ENCODE results near the gene CDK3. TPM values are rescaled to one million over a fixed set of nuclear protein-coding genes. Genes with fewer than 3 reads are reported as not detected.

CDK3 gene
- total RNA-seq, 1 experiment from 2014 or later: 11.7 TPM

GRCh38 chr17:76048711-76049110 is 48.1 kb downstream of the CDK3 start:
- H3K36me3 Mint-ChIP-seq (ENCODE audit: insufficient read depth in 1 of 3, low read depth in 3 of 3): peaks cover 51 to 82% (median 77%) of the 10 kb centered on the region in 3 experiments
- WGBS (ENCODE audit: extremely low coverage, insufficient read length, low lambda C conversion rate): no CpG with 5 or more reads among the region's 9 CpGs

More at GRCh38 chr17:76048711-76049110, 48.1 kb downstream of the CDK3 start:
- Histone ChIP-seq H3K79me1 (ENCODE audit: insufficient read depth, low read depth, low read length, poor library complexity, severe bottlenecking) (no peaks in the 10 kb centered on the region), H4K91ac (ENCODE audit: insufficient read length, low read depth, low read length) (no peak overlapping the region), H4K8ac (replicated peaks; ENCODE audit: insufficient read length, low read depth, low read length) (no peak overlapping the region), H3K79me2 (ENCODE audit: insufficient read depth, low read length) (no peaks in the 10 kb centered on the region), H3K9ac (ENCODE audit: extremely low read depth, insufficient read length, low read length) (no peak overlapping the region), H2BK15ac (ENCODE audit: low read depth, low read length) (no peak overlapping the region), H3K23ac (ENCODE audit: insufficient read length, low read depth, low read length) (no peak overlapping the region), H2BK5ac (ENCODE audit: insufficient read length, low read length) (no peak overlapping the region), H3K23me2 (ENCODE audit: insufficient read length, low read depth, low read length, poor library complexity, severe bottlenecking) (no peaks in the 10 kb centered on the region), H3K27me3 (ENCODE audit: insufficient read depth, low read length) (no peaks in the 10 kb centered on the region), H3K27ac (ENCODE audit: insufficient read length, low read depth, low read length) (no peak overlapping the region), H3K56ac (ENCODE audit: insufficient read length, low read depth, low read length) (no peak overlapping the region), H3K14ac (ENCODE audit: insufficient read depth, low read length) (no peak overlapping the region), H4K5ac (ENCODE audit: insufficient read length, low read depth, low read length) (no peak overlapping the region), H3K18ac (ENCODE audit: insufficient read length, low read depth, low read length) (no peak overlapping the region), H4K20me1 (ENCODE audit: control insufficient read depth, insufficient read depth, insufficient read length) (no peaks in the 10 kb centered on the region), H2AK5ac (ENCODE audit: insufficient read length, low read length) (no peak overlapping the region), H3T11ph (ENCODE audit: low read length) (no peak overlapping the region), H3K4me1 (ENCODE audit: insufficient read depth, low read length) (no peaks in the 10 kb centered on the region), H3K9me3 (ENCODE audit: control insufficient read depth, low read depth, low read length) (no peaks in the 10 kb centered on the region), H3K4ac (ENCODE audit: low read depth, low read length) (no peak overlapping the region), H3K4me2 (ENCODE audit: insufficient read depth, insufficient read length, low read length) (no peak overlapping the region), H2BK12ac (ENCODE audit: insufficient read length, low read depth, low read length) (no peak overlapping the region), H2AFZ (ENCODE audit: low read length) (no peak overlapping the region), H2BK120ac (ENCODE audit: low read depth, low read length, poor library complexity, severe bottlenecking) (no peak overlapping the region), H2BK20ac (ENCODE audit: low read depth, low read length, poor library complexity, severe bottlenecking) (no peak overlapping the region)
- Mint-ChIP-seq H3K27me3 (ENCODE audit: low read depth) (no peaks in the 10 kb centered on the region), H3K4me1 (peaks cover 3 to 10% of the 10 kb centered on the region in 2 experiments), H3K27ac (no peak overlapping the region; a peak in 1 of 7 replicates), H3K9me3 (no peaks in the 10 kb centered on the region), H3K4me3 (no peak overlapping the region)
- DNase-seq: no peak
- TF ChIP-seq, protein P1, sequence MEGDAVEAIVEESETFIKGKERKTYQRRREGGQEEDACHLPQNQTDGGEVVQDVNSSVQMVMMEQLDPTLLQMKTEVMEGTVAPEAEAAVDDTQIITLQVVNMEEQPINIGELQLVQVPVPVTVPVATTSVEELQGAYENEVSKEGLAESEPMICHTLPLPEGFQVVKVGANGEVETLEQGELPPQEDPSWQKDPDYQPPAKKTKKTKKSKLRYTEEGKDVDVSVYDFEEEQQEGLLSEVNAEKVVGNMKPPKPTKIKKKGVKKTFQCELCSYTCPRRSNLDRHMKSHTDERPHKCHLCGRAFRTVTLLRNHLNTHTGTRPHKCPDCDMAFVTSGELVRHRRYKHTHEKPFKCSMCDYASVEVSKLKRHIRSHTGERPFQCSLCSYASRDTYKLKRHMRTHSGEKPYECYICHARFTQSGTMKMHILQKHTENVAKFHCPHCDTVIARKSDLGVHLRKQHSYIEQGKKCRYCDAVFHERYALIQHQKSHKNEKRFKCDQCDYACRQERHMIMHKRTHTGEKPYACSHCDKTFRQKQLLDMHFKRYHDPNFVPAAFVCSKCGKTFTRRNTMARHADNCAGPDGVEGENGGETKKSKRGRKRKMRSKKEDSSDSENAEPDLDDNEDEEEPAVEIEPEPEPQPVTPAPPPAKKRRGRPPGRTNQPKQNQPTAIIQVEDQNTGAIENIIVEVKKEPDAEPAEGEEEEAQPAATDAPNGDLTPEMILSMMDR (conservative IDR thresholded peaks at IDR 0.05): no peak

All from H9 (cell line).